Measurements from ENCODE around the gene ALS2CL.

- TF ChIP-seq POLR2A (IDR thresholded peaks at IDR 0.05) (no peak), CTCF (IDR thresholded peaks at IDR 0.05) (no peak)
These were observed 12.5 kb upstream of the ALS2CL start for GRCh38 chr3:46705751-46706552.

Measured in ovary (tissue), 3 donors.